Retinal pigment epithelial cell (primary cell): ENCODE measurements around the gene CDC42BPG.

Source experiments
- DNase-seq: peaks from one replicate; pipeline ENCODE4 v3.0.0-alpha.2; 2010; ENCODE audit warnings: low read depth
- H3K4me3 ChIP-seq: 2 replicates; pipeline ENCODE4 v1.5.1; 2011; ENCODE audit warnings: mild to moderate bottlenecking, low read length, control low read depth, moderate library complexity
- CTCF ChIP-seq: conservative IDR thresholded peaks from 2 replicates; pipeline ENCODE4 v1.5.1; 2011; ENCODE audit warnings: low read depth, low read length, control low read depth, inconsistent platforms

CDC42BPG gene

GRCh38 chr11:64787526-64788320, 56.7 kb downstream of the CDC42BPG start:
- peak; percentile 91 for TF ChIP-seq CTCF
- H3K4me3 ChIP-seq, result no peak overlapping the region
- no peak for DNase-seq

- no peak for DNase-seq
- TF ChIP-seq CTCF, result no peak
- H3K4me3 ChIP-seq, result no peak overlapping the region
Observed at GRCh38 chr11:64786308-64786707, 58.1 kb downstream of the CDC42BPG start.

GRCh38 chr11:64784813-64785581, 59.5 kb downstream of the CDC42BPG start:
- H3K4me3 ChIP-seq, result no peak overlapping the region
- no peak for DNase-seq
- no peak for TF ChIP-seq CTCF

- peak within 1 kb of the TSS; percentile 77 for H3K4me3 ChIP-seq
- peak; percentile 99 for DNase-seq
- no peak for TF ChIP-seq CTCF
Observed at GRCh38 chr11:64778473-64779298, 65.8 kb downstream of the CDC42BPG start, which contains the start of gene SF1. TSS of gene SF1 (minus strand) at chr11:64778542. CDS start at chr11:64778392, 150 bp downstream.

GRCh38 chr11:64778223-64778472, 66.3 kb downstream of the CDC42BPG start:
- no peak for TF ChIP-seq CTCF
- H3K4me3 ChIP-seq, result peak overlapping the region; percentile 67
- no peak for DNase-seq

- H3K4me3 ChIP-seq, result peak overlapping the region; percentile 77
- no peak for TF ChIP-seq CTCF
- DNase-seq, result no peak
Observed at GRCh38 chr11:64777449-64778222, 66.8 kb downstream of the CDC42BPG start.
